ENCODE results near the gene CTTNBP2. TPM values are rescaled to one million over a fixed set of nuclear protein-coding genes. Genes with fewer than 3 reads are reported as not detected.

The CTTNBP2 gene
- not detected in 2 replicates for total RNA-seq (2014; rRNA removed; shearing (Covaris generic))

GRCh38 chr7:117873310-117874190 lies at the start of gene CTTNBP2:
Gene CTTNBP2 (minus strand): TSS chr7:117873441. CDS start chr7:117873415, 26 bp downstream.
- no peak for DNase-seq (ENCODE audit: low spot score)

- no peak for DNase-seq (ENCODE audit: low spot score)
Measured at GRCh38 chr7:117916309-117916708, 43.1 kb upstream of the CTTNBP2 start.

GRCh38 chr7:117912421-117912820 lies 39.2 kb upstream of the CTTNBP2 start:
- DNase-seq (ENCODE audit: low spot score): no peak

- DNase-seq (ENCODE audit: low spot score): no peak
Measured at GRCh38 chr7:117908031-117908795, 35.0 kb upstream of the CTTNBP2 start.

GRCh38 chr7:117907049-117907640 lies 33.9 kb upstream of the CTTNBP2 start:
- DNase-seq (ENCODE audit: low spot score): no peak

- no peak for DNase-seq (ENCODE audit: low spot score)
Measured at GRCh38 chr7:117902314-117902889, 29.2 kb upstream of the CTTNBP2 start.

GRCh38 chr7:117901089-117901797 lies 28.0 kb upstream of the CTTNBP2 start:
- DNase-seq (ENCODE audit: low spot score): no peak

- no peak for DNase-seq (ENCODE audit: low spot score)
Measured at GRCh38 chr7:117896339-117896738, 23.1 kb upstream of the CTTNBP2 start.

- no peak for DNase-seq (ENCODE audit: low spot score)
Measured at GRCh38 chr7:117895276-117895675, 22.0 kb upstream of the CTTNBP2 start.

- DNase-seq (ENCODE audit: low spot score): no peak
Measured at GRCh38 chr7:117894037-117894436, 20.8 kb upstream of the CTTNBP2 start.

GRCh38 chr7:117892821-117893220 lies 19.6 kb upstream of the CTTNBP2 start:
- no peak for DNase-seq (ENCODE audit: low spot score)

- no peak for DNase-seq (ENCODE audit: low spot score)
Measured at GRCh38 chr7:117889611-117890010, 16.4 kb upstream of the CTTNBP2 start.

GRCh38 chr7:117888627-117889026 lies 15.4 kb upstream of the CTTNBP2 start:
- no peak for DNase-seq (ENCODE audit: low spot score)

GRCh38 chr7:117882594-117882993 lies 9.4 kb upstream of the CTTNBP2 start:
- no peak for DNase-seq (ENCODE audit: low spot score)

GRCh38 chr7:117876761-117877160 lies 3.5 kb upstream of the CTTNBP2 start:
- DNase-seq (ENCODE audit: low spot score): no peak

- no peak for DNase-seq (ENCODE audit: low spot score)
Measured at GRCh38 chr7:117875566-117875965, 2.3 kb upstream of the CTTNBP2 start.

- no peak for DNase-seq (ENCODE audit: low spot score)
Measured at GRCh38 chr7:117874191-117874700, 1.0 kb upstream of the CTTNBP2 start.

- no peak for DNase-seq (ENCODE audit: low spot score)
Measured at GRCh38 chr7:117872561-117873309, 506 bp downstream of the CTTNBP2 start.

- no peak for DNase-seq (ENCODE audit: low spot score)
Measured at GRCh38 chr7:117871778-117872538, 1.3 kb downstream of the CTTNBP2 start.

- no peak for DNase-seq (ENCODE audit: low spot score)
Measured at GRCh38 chr7:117871401-117871777, 1.9 kb downstream of the CTTNBP2 start.

All from A172 (cell line).